HG02642 (cell line): Measurements from ENCODE around the gene PCDHB7.
"Not testable (repeated sequence)": the region's sequence is repeated elsewhere in the genome, so short reads cannot be mapped to it uniquely, and the experiment has no call there.

Experiments used
- ATAC-seq: cut with Tn5 transposase; IDR thresholded peaks from one replicate; pipeline ENCODE4 v1.9.1; 2021; ENCODE audit warnings: mild to moderate bottlenecking; ENCODE audit not compliant: unreplicated experiment, poor library complexity

Gene PCDHB7

GRCh38 chr5:141215504-141215903, 43.1 kb downstream of the PCDHB7 start:
- ATAC-seq: not testable (repeated sequence)

GRCh38 chr5:141216035-141216434, 43.6 kb downstream of the PCDHB7 start:
- ATAC-seq: not testable (repeated sequence)

DNA sequence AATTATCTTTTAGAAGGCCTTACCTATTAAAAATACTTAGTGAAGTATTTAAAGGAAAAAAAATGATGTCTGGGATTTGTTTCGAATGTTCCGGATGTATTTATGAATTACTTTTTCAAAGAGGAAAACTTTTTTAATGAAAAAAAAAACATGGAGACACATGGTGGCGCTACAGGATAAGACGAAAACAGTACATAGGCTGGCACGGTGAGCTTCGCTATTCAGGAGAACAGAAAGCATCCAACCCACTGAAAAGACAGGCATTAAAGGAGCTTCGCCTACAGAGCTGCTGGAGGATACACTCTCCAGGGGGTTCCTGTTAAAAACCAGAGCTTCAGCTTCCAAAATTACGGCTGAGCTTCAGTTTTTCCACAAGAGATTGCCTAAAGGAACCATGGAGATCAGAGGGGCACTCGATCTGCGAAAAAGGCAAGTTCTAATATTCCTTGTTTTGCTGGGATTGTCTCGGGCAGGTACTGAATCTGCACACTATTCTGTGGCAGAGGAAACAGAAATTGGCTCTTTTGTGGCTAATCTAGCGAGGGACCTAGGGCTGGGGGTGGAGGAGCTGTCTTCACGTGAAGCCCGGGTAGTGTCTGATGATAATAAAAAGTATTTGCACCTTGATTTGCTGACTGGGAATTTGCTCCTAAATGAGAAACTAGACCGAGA, 50.8 kb downstream of the PCDHB7 start, which contains the start of gene PCDHB14:
PCDHB14 (plus strand) TSS at position 232 of the 672 bp plus-strand sequence; CDS start at position 395, 163 bp downstream.
- no peak for ATAC-seq

DNA sequence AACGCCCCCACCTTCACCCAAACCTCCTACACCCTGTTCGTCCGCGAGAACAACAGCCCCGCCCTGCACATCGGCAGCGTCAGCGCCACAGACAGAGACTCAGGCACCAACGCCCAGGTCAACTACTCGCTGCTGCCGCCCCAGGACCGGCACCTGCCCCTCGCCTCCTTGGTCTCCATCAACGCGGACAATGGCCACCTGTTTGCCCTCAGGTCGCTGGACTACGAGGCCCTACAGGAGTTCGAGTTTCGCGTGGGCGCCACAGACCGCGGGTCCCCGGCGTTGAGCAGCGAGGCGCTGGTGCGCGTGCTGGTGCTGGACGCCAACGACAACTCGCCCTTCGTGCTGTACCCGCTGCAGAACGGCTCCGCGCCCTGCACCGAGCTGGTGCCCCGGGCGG, 52.4 kb downstream of the PCDHB7 start:
- ATAC-seq: not testable (repeated sequence)

GRCh38 chr5:141225421-141225820, 53.0 kb downstream of the PCDHB7 start:
- not testable (repeated sequence) for ATAC-seq
